ENCODE data around the gene DMD.

The DMD gene

DNA sequence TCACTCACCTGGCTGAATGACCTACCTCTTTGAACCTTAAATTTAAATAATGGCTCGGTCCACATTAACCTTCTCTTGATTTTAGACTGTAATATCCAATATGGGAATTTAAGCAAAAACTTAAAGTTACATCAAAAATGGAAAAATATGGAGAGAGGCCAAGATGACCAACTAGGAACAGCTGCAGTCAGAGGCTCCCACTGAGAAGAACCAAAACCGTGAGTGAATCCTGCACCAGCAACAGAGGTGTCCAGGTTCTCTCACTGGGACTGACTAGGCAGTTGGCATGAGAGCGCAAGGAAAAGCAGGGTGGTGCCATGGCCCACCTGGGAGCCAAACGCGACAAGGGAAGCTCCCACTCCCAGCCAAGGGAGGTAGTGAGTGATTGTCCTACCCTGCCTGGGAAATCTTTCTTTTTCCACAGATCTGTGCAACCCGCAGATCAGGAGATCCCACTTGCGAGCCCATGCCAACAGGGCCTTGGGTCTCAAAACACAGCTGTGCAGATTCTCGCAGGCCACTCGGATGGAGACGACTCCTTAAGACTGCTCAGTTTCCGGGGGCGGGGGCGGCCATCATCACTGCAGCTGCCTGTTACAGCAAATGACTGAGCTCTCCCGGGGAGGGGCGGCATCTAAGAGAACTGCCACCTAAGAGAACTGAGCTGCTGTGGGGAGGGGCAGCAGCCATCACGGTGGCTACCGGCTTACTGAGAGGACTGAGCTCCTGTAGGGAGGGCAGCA, 343.4 kb downstream of the DMD start:
- no peak for DNase-seq
- Histone ChIP-seq H3K4me3 (ENCODE audit: low read depth in 1 of 2, low read length in 2 of 2) (no peak overlapping the region), H3K4me2 (ENCODE audit: insufficient read depth, low read length) (no peak overlapping the region), H3K27me3 (ENCODE audit: insufficient read depth, low read length, poor library complexity) (no peaks in the 10 kb centered on the region), H4K20me1 (ENCODE audit: insufficient read depth, low read length) (no peaks in the 10 kb centered on the region), H3K79me2 (ENCODE audit: insufficient read depth, low read length) (no peaks in the 10 kb centered on the region), H3K9ac (ENCODE audit: low read depth, low read length) (no peak overlapping the region), H3K27ac (ENCODE audit: low read length) (no peak overlapping the region), H2AFZ (ENCODE audit: low read depth, low read length) (no peak overlapping the region), H3K36me3 (ENCODE audit: insufficient read depth, low read length) (no peaks in the 10 kb centered on the region), H3K4me1 (ENCODE audit: insufficient read depth, low read length) (no peaks in the 10 kb centered on the region), H3K9me3 (ENCODE audit: insufficient read depth, low read length, severe bottlenecking) (no peaks in the 10 kb centered on the region)
- no peak for ATAC-seq (ENCODE audit: insufficient read depth, low read depth)
- TF ChIP-seq, protein P1, sequence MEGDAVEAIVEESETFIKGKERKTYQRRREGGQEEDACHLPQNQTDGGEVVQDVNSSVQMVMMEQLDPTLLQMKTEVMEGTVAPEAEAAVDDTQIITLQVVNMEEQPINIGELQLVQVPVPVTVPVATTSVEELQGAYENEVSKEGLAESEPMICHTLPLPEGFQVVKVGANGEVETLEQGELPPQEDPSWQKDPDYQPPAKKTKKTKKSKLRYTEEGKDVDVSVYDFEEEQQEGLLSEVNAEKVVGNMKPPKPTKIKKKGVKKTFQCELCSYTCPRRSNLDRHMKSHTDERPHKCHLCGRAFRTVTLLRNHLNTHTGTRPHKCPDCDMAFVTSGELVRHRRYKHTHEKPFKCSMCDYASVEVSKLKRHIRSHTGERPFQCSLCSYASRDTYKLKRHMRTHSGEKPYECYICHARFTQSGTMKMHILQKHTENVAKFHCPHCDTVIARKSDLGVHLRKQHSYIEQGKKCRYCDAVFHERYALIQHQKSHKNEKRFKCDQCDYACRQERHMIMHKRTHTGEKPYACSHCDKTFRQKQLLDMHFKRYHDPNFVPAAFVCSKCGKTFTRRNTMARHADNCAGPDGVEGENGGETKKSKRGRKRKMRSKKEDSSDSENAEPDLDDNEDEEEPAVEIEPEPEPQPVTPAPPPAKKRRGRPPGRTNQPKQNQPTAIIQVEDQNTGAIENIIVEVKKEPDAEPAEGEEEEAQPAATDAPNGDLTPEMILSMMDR (IDR thresholded peaks at IDR 0.05; ENCODE audit: borderline replicate concordance, extremely low read depth, low read length, poor library complexity, severe bottlenecking): no peak
- no peak for TF ChIP-seq EZH2 (IDR thresholded peaks at IDR 0.05; ENCODE audit: borderline replicate concordance, low read depth, low read length, severe bottlenecking)

DNA sequence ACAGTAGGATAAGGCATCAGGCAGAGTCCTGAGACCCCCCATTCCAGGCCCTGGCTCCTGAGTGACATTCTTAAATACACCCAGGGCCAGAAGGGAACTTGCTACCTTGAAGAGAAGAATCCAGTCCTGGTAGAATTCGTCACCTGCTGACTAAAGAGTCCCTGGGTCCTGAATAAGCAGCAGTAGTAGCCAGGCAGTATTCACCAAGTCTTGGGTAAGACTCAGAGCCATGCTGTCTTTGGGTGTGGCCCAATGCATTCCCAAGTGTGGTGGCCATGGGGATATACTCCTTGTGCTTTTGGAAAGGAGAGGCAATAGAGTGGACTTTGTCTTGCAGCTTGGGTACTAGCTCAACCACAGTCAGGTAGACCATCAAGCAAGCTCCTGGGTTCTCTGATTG, 359.1 kb downstream of the DMD start:
- TF ChIP-seq, protein P1 (IDR thresholded peaks at IDR 0.05; ENCODE audit: borderline replicate concordance, extremely low read depth, low read length, poor library complexity, severe bottlenecking): no peak
- TF ChIP-seq EZH2 (IDR thresholded peaks at IDR 0.05; ENCODE audit: borderline replicate concordance, low read depth, low read length, severe bottlenecking): no peak
- H3K9me3 ChIP-seq (ENCODE audit: insufficient read depth, low read length, severe bottlenecking): no peaks in the 10 kb centered on the region
- H3K9ac ChIP-seq (ENCODE audit: low read depth, low read length): no peak overlapping the region
- no peak overlapping the region for H3K4me3 ChIP-seq (ENCODE audit: low read depth in 1 of 2, low read length in 2 of 2)
- H3K36me3 ChIP-seq (ENCODE audit: insufficient read depth, low read length): no peaks in the 10 kb centered on the region
- H3K4me1 ChIP-seq (ENCODE audit: insufficient read depth, low read length): no peaks in the 10 kb centered on the region
- no peak for DNase-seq
- H3K27ac ChIP-seq (ENCODE audit: low read length): no peak overlapping the region
- H3K4me2 ChIP-seq (ENCODE audit: insufficient read depth, low read length): no peak overlapping the region
- no peaks in the 10 kb centered on the region for H3K79me2 ChIP-seq (ENCODE audit: insufficient read depth, low read length)
- no peaks in the 10 kb centered on the region for H3K27me3 ChIP-seq (ENCODE audit: insufficient read depth, low read length, poor library complexity)
- no peaks in the 10 kb centered on the region for H4K20me1 ChIP-seq (ENCODE audit: insufficient read depth, low read length)
- no peak overlapping the region for H2AFZ ChIP-seq (ENCODE audit: low read depth, low read length)
- no peak for ATAC-seq (ENCODE audit: insufficient read depth, low read depth)

DNA sequence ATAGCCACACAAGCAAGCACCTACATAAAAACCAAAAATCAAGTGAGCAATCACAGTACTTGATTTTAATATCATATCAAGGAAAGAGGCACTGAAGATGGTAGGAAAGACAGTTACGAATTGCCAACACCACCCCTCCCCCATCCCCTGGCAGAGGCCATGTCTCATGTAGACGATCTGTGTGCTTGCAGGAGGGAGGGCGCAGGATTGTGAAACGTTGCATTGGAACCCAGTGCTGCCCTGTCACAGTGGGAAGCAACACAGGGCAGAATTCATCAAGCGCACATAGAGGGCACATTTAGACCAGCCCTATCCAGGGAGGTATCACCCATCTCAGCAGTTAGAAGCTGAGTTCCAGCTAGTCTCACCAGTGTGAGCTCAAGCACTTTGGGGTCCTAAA, 359.8 kb downstream of the DMD start:
- Histone ChIP-seq H3K36me3 (ENCODE audit: insufficient read depth, low read length) (no peaks in the 10 kb centered on the region), H4K20me1 (ENCODE audit: insufficient read depth, low read length) (no peaks in the 10 kb centered on the region), H3K4me2 (ENCODE audit: insufficient read depth, low read length) (no peak overlapping the region), H3K27ac (ENCODE audit: low read length) (no peak overlapping the region), H3K27me3 (ENCODE audit: insufficient read depth, low read length, poor library complexity) (no peaks in the 10 kb centered on the region), H2AFZ (ENCODE audit: low read depth, low read length) (no peak overlapping the region), H3K4me1 (ENCODE audit: insufficient read depth, low read length) (no peaks in the 10 kb centered on the region), H3K9me3 (ENCODE audit: insufficient read depth, low read length, severe bottlenecking) (no peaks in the 10 kb centered on the region), H3K4me3 (ENCODE audit: low read depth in 1 of 2, low read length in 2 of 2) (no peak overlapping the region), H3K79me2 (ENCODE audit: insufficient read depth, low read length) (no peaks in the 10 kb centered on the region), H3K9ac (ENCODE audit: low read depth, low read length) (no peak overlapping the region)
- no peak for TF ChIP-seq EZH2 (IDR thresholded peaks at IDR 0.05; ENCODE audit: borderline replicate concordance, low read depth, low read length, severe bottlenecking)
- TF ChIP-seq, protein P1 (IDR thresholded peaks at IDR 0.05; ENCODE audit: borderline replicate concordance, extremely low read depth, low read length, poor library complexity, severe bottlenecking): no peak
- ATAC-seq (ENCODE audit: insufficient read depth, low read depth) (no peak), DNase-seq (no peak)

Data from DND-41 (cell line).